Body of pancreas (tissue), 4 donors: Measurements from ENCODE around the gene TSPAN3. TPM values are rescaled to one million over a fixed set of nuclear protein-coding genes. Genes with fewer than 3 reads are reported as not detected.

Experiments
- ATAC-seq: fragments of 150-250 bp; one replicate; pipeline ENCODE4 v1.9.1; 2016
- DNase-seq, 4 donors: peaks; one replicate each; pipeline ENCODE4 v3.0.0-alpha.2; 2019
- H3K27ac ChIP-seq, 4 donors: fragments of 200-600 bp; sonication (generic); 1 replicate in 3 of 4; 2 replicates in 1 of 4; pipeline versions ENCODE4 v1.5.1 to v1.6.1; 2016 to 2019; ENCODE audit warnings: mild to moderate bottlenecking in 1 of 4, mixed read lengths in 1 of 4, moderate library complexity in 1 of 4
- H3K27me3 ChIP-seq, 2 donors: fragments of 200-600 bp; sonication (generic); one replicate each; pipeline ENCODE4 v1.6.0; 2016; ENCODE audit warnings: mild to moderate bottlenecking in 1 of 2
- H3K36me3 ChIP-seq, 2 donors: fragments of 200-600 bp; sonication (generic); replicated peaks in 1 of 2; 2 replicates each; pipeline ENCODE4 v1.5.1; 2016; ENCODE audit warnings: low read depth in 2 of 2; ENCODE audit not compliant: insufficient read depth in 1 of 2
- H3K4me1 ChIP-seq: fragments of 200-600 bp; sonication (generic); one replicate; pipeline ENCODE4 v1.6.0; 2016
- H3K4me3 ChIP-seq, 2 donors: fragments of 200-600 bp; sonication (generic); 1 replicate in 1 of 2; 2 replicates in 1 of 2; pipeline ENCODE4 v1.5.1; 2016 to 2019
- H3K9me3 ChIP-seq, 3 donors: fragments of 200-600 bp; sonication (generic); 1 replicate in 2 of 3; 2 replicates in 1 of 3; pipeline ENCODE4 v1.5.1; 2016
- POLR2A ChIP-seq, 3 donors: fragments of 450-650 bp; IDR thresholded peaks; one replicate each; pipeline ENCODE4 v1.6.1; 2016; ENCODE audit warnings: antibody characterized with exemption in 3 of 3, mild to moderate bottlenecking in 2 of 3
- WGBS, 2 donors: methylation state at CpG; one replicate each; pipeline ENCODE4 v1.1.5; 2017; 5-methylcytosine and 5-hydroxymethylcytosine counted together
- intact Hi-C: fragments of 100-400 bp; cut with DNase I; formaldehyde crosslinking; loops from one replicate; pipeline ENCODE4 v1.15.1; 2023
- total RNA-seq, 2 donors: library from RNA; depleted of rRNA; stranded (reverse); fragments of >200 nt; gene quantifications; one replicate each; pipeline ENCODE4 v1.1.0, GENCODE V29; 2016
- TF ChIP-seq, protein P1 (sequence below), 7 experiments: fragments of 450-650 bp in 4 of 7; fragments of 200-600 bp in 3 of 7; sonication (generic) in 3 of 7; IDR thresholded peaks; one replicate each; pipeline ENCODE4 v1.5.1; 2016 to 2019; ENCODE audit warnings: antibody characterized with exemption in 7 of 7

The TSPAN3 gene
- total RNA-seq, 2 donors from 2014 or later, result 99.1 to 118 TPM

DNA sequence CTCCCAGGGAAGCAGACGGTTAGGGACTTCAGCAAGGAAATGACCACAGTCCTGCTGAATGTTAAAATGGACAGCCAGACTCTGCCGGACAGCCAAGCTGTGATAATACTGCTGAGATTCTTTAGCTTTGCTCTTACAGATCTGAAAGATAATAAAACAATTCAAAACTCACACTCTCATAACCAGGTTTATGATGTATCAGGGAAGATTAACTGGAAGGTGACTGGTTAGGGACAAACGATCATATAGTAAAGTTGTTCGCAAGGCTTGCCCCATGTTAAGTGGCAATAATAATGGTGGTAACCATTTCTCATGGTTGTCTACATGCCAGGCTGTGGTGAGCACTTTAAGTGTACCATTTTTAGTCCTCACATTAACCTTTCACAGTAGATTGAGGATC is 44.3 kb upstream of the TSPAN3 start:
- 85 to 93% methylated on average over 4 of the region's 4 CpGs for WGBS, 2 donors
- no peaks in the 10 kb centered on the region for H3K4me1 ChIP-seq
- no peaks in the 10 kb centered on the region for H3K27me3 ChIP-seq
- DNase-seq (no peak), ATAC-seq (no peak)
- intact Hi-C loops, result no loop called here
- H3K36me3 ChIP-seq, result peaks cover 0 to 10% of the 10 kb centered on the region in 2 donors
- no peak for TF ChIP-seq POLR2A (IDR thresholded peaks at IDR 0.05)
- no peak overlapping the region for H3K27ac ChIP-seq
- H3K9me3 ChIP-seq, result no peaks in the 10 kb centered on the region
- H3K4me3 ChIP-seq, result no peak overlapping the region

DNA sequence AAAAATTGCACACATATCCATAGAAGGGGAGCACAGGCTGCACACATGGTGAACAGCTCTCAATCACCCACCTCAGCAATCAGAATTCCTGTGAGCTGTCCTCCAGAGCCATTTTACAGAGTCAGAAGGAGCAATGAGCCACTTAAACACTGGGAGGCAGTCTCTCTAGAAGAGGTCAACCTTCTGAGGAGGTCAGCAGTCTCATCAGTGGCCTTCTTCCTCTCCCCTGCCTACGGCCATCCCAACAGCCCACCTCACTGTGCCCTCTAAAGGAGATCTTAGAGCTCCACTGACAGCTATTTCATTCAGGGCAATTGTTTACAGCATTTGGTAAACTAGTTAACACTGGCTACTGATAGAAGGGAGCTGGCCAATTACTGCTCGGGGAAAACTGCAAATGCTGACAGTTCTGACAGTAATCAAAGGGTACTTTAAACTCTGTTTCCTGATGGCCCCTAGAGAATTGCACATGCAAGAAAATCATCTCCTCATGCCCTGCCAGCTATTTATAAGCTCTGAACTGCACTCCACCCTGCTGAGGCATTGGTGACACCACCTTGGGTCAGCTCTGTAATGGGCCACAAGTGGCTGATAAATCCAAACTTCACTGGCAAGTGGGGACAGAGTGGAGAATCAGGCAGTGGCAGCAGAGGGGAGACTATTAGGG is 42.1 kb upstream of the TSPAN3 start:
- WGBS, 2 donors, result 85 to 93% methylated on average over 2 of the region's 2 CpGs
- Histone ChIP-seq H3K4me1 (peaks cover 2% of the 10 kb centered on the region), H3K27ac (no peak overlapping the region), H3K4me3 (no peak overlapping the region), H3K27me3 (no peaks in the 10 kb centered on the region), H3K36me3 (peaks cover 0 to 10% of the 10 kb centered on the region in 2 donors), H3K9me3 (no peaks in the 10 kb centered on the region)
- intact Hi-C loops, result no loop called here
- DNase-seq (no peak), ATAC-seq (no peak)
- no peak for TF ChIP-seq POLR2A (IDR thresholded peaks at IDR 0.05)
- TF ChIP-seq, protein P1, sequence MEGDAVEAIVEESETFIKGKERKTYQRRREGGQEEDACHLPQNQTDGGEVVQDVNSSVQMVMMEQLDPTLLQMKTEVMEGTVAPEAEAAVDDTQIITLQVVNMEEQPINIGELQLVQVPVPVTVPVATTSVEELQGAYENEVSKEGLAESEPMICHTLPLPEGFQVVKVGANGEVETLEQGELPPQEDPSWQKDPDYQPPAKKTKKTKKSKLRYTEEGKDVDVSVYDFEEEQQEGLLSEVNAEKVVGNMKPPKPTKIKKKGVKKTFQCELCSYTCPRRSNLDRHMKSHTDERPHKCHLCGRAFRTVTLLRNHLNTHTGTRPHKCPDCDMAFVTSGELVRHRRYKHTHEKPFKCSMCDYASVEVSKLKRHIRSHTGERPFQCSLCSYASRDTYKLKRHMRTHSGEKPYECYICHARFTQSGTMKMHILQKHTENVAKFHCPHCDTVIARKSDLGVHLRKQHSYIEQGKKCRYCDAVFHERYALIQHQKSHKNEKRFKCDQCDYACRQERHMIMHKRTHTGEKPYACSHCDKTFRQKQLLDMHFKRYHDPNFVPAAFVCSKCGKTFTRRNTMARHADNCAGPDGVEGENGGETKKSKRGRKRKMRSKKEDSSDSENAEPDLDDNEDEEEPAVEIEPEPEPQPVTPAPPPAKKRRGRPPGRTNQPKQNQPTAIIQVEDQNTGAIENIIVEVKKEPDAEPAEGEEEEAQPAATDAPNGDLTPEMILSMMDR (IDR thresholded peaks at IDR 0.05), result no peak

DNA sequence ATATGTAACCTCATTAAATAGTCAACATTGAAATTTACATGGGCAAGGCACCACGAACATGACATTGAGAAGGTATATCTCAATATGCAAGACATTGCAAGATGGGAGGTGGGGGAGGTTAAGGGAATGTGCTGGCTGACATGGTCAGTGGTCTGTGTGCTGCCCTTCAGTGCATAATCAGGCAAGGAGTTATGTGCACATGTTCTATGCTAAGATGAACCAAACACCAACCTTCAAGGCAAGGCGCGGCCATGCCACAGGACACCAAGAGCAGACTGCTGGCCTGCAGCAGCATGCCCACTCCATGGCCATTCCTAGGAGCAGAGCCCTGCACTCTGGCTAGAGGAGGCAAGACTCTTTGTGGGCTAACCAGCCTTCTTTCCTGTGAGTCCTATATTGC is 40.9 kb upstream of the TSPAN3 start:
- DNase-seq, result no peak
- no peaks in the 10 kb centered on the region for H3K9me3 ChIP-seq
- ATAC-seq, result no peak

DNA sequence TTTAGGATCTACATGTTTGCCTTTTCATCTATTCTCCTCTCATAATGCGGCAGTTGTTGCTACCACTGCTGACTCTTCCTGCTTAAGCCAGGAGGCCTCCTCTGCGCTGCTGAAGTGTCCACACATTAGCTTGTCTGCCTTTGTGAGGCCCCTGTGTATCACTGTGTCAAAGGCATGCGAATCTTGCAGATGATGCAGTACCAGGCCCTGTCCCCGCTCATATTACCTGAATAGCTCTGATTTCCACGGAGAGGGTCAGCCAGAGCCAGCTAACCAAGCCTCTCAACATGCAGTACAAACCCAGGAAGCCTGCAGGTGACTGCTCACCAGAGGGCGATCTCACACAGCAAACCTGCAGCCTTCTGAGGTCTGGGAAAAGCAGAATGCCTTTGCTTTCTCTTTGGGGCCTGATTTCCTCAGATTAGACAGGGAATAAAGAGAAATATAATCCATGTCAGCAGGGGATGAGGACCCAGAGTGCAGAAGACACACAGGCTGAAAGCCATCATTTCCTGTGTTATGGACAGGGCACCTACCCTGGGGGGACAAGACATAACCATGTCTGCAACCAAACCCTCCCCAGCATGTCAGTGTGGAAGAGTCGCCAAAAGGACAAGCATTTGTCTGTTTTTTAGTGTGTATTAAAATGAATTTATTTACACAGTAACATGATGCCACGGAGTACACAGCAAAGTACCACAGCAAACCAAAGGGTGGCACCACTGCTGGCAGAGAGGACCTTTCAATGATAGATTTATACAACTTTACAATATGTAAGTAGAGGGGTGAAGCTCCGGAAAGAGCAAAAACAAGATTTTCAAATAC is 36.8 kb upstream of the TSPAN3 start:
- H3K27ac ChIP-seq, result no peak overlapping the region
- DNase-seq (peak; percentile 57 to 68 (median 61)), ATAC-seq (peak; percentile 67)
- no peaks in the 10 kb centered on the region for H3K9me3 ChIP-seq
- H3K4me1 ChIP-seq, result peaks cover 4% of the 10 kb centered on the region
- no peak overlapping the region for H3K4me3 ChIP-seq
- intact Hi-C loops, result no loop called here
- TF ChIP-seq, protein P1 (IDR thresholded peaks at IDR 0.05), result peak in 6 of 7 experiments; percentile 39 to 64 (median 54)
- no peak for TF ChIP-seq POLR2A (IDR thresholded peaks at IDR 0.05)
- WGBS, 2 donors, result 45 to 46% methylated on average over 9 of the region's 9 CpGs
- H3K36me3 ChIP-seq, result no peaks in the 10 kb centered on the region
- no peaks in the 10 kb centered on the region for H3K27me3 ChIP-seq

More for the DNA sequence above, 40.9 kb upstream of the TSPAN3 start:
- intact Hi-C loops, result no loop called here
- Histone ChIP-seq H3K4me1 (peaks cover 4% of the 10 kb centered on the region), H3K27ac (no peak overlapping the region), H3K27me3 (no peaks in the 10 kb centered on the region), H3K4me3 (no peak overlapping the region), H3K36me3 (peaks cover 0 to 10% of the 10 kb centered on the region in 2 donors)
- TF ChIP-seq, protein P1 (IDR thresholded peaks at IDR 0.05), result no peak
- TF ChIP-seq POLR2A (IDR thresholded peaks at IDR 0.05), result no peak
- 72 to 78% methylated on average over 3 of the region's 3 CpGs for WGBS, 2 donors

DNA sequence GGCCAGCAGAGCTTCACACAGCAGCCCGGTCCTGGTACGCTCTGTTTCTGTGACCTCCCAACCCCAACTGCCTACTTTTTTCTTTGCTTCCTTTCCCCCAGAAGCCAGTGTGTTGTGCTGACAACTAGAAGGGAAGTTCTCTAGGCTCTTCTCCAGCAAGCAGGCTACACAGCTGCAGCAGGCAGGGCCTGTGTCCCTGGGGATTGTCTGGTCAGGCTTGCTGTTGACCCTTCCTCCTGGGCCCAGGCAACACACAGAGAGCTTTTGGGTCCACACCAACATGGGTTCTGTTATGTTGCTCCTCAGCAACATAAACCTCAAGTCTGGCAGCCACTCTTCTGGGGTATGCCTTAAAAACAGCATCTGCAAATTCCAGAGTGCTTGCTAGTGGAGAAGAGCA is 36.2 kb upstream of the TSPAN3 start:
- 79 to 100% methylated on average over 2 of the region's 2 CpGs for WGBS, 2 donors
- no peak overlapping the region for H3K27ac ChIP-seq
- no peaks in the 10 kb centered on the region for H3K36me3 ChIP-seq
- no peak for TF ChIP-seq POLR2A (IDR thresholded peaks at IDR 0.05)
- TF ChIP-seq, protein P1 (IDR thresholded peaks at IDR 0.05), result no peak
- DNase-seq (peak in 3 of 4 donors; percentile 20 to 66 (median 46)), ATAC-seq (peak; percentile 34)
- H3K4me1 ChIP-seq, result peaks cover 4% of the 10 kb centered on the region
- no peaks in the 10 kb centered on the region for H3K27me3 ChIP-seq
- intact Hi-C loops, result no loop called here
- no peak overlapping the region for H3K4me3 ChIP-seq
- H3K9me3 ChIP-seq, result no peaks in the 10 kb centered on the region
